ENCODE data around the gene LRRC61. TPM values are rescaled to one million over a fixed set of nuclear protein-coding genes. Genes with fewer than 3 reads are reported as not detected.

The LRRC61 gene
- total RNA-seq, 1 donor from 2014 or later: 13.0 TPM

GRCh38 chr7:150334108-150334507 is 11.0 kb downstream of the LRRC61 start:
- no peak overlapping the region for H3K27ac Mint-ChIP-seq
- no peak for DNase-seq (ENCODE audit: extremely low spot score, unreplicated experiment)
- no peaks in the 10 kb centered on the region for H3K9me3 Mint-ChIP-seq
- H3K36me3 Mint-ChIP-seq: peaks cover under 1% of the 10 kb centered on the region
- H3K4me3 Mint-ChIP-seq: no peak overlapping the region
- H3K27me3 Mint-ChIP-seq: no peaks in the 10 kb centered on the region
- no peak for TF ChIP-seq CTCF (conservative IDR thresholded peaks at IDR 0.05)
- peaks cover 18% of the 10 kb centered on the region for H3K4me1 Mint-ChIP-seq (ENCODE audit: unreplicated experiment)

- no peak overlapping the region for H3K27ac Mint-ChIP-seq
- H3K4me3 Mint-ChIP-seq: no peak overlapping the region
- no peak for TF ChIP-seq CTCF (conservative IDR thresholded peaks at IDR 0.05)
- peaks cover 25% of the 10 kb centered on the region for H3K4me1 Mint-ChIP-seq (ENCODE audit: unreplicated experiment)
- H3K9me3 Mint-ChIP-seq: no peaks in the 10 kb centered on the region
- H3K27me3 Mint-ChIP-seq: no peaks in the 10 kb centered on the region
- no peaks in the 10 kb centered on the region for H3K36me3 Mint-ChIP-seq
- no peak for DNase-seq (ENCODE audit: extremely low spot score, unreplicated experiment)
Measured at GRCh38 chr7:150335108-150335773, 12.1 kb downstream of the LRRC61 start.

- H3K36me3 Mint-ChIP-seq: no peaks in the 10 kb centered on the region
- DNase-seq (ENCODE audit: extremely low spot score, unreplicated experiment): no peak
- peaks cover 25% of the 10 kb centered on the region for H3K4me1 Mint-ChIP-seq (ENCODE audit: unreplicated experiment)
- no peak overlapping the region for H3K4me3 Mint-ChIP-seq
- H3K27me3 Mint-ChIP-seq: no peaks in the 10 kb centered on the region
- no peak for TF ChIP-seq CTCF (conservative IDR thresholded peaks at IDR 0.05)
- H3K27ac Mint-ChIP-seq: no peak overlapping the region
- no peaks in the 10 kb centered on the region for H3K9me3 Mint-ChIP-seq
Measured at GRCh38 chr7:150335774-150336112, 12.6 kb downstream of the LRRC61 start.

GRCh38 chr7:150336746-150337145 is 13.6 kb downstream of the LRRC61 start:
- Mint-ChIP-seq H3K27me3 (peaks cover 2% of the 10 kb centered on the region), H3K9me3 (no peaks in the 10 kb centered on the region), H3K4me1 (ENCODE audit: unreplicated experiment) (peaks cover 29% of the 10 kb centered on the region), H3K4me3 (no peak overlapping the region), H3K36me3 (no peaks in the 10 kb centered on the region), H3K27ac (no peak overlapping the region)
- TF ChIP-seq CTCF (conservative IDR thresholded peaks at IDR 0.05): no peak
- DNase-seq (ENCODE audit: extremely low spot score, unreplicated experiment): no peak

GRCh38 chr7:150337179-150337578 is 14.0 kb downstream of the LRRC61 start:
- TF ChIP-seq CTCF (conservative IDR thresholded peaks at IDR 0.05): no peak
- H3K4me1 Mint-ChIP-seq (ENCODE audit: unreplicated experiment): peaks cover 33% of the 10 kb centered on the region
- no peaks in the 10 kb centered on the region for H3K9me3 Mint-ChIP-seq
- no peak for DNase-seq (ENCODE audit: extremely low spot score, unreplicated experiment)
- peaks cover 7% of the 10 kb centered on the region for H3K27me3 Mint-ChIP-seq
- no peak overlapping the region for H3K27ac Mint-ChIP-seq
- no peak overlapping the region for H3K4me3 Mint-ChIP-seq
- H3K36me3 Mint-ChIP-seq: no peaks in the 10 kb centered on the region

GRCh38 chr7:150337659-150338081 is 14.5 kb downstream of the LRRC61 start:
- Mint-ChIP-seq H3K36me3 (no peaks in the 10 kb centered on the region), H3K9me3 (no peaks in the 10 kb centered on the region), H3K4me1 (ENCODE audit: unreplicated experiment) (peaks cover 34% of the 10 kb centered on the region), H3K27me3 (peaks cover 12% of the 10 kb centered on the region), H3K4me3 (no peak overlapping the region), H3K27ac (peak overlapping the region; percentile 62)
- DNase-seq (ENCODE audit: extremely low spot score, unreplicated experiment): no peak
- TF ChIP-seq CTCF (conservative IDR thresholded peaks at IDR 0.05): no peak
